Mammary epithelial cell (primary cell): ENCODE data around the gene LEFTY2.

Experiments used
- CTCF ChIP-seq, 2 donors: IDR thresholded peaks in 1 of 2; conservative IDR thresholded peaks in 1 of 2; 2 replicates each; pipeline ENCODE4 v1.5.1; 2011 to 2012; ENCODE audit warnings: inconsistent platforms in 2 of 2, low read length in 2 of 2, mild to moderate bottlenecking in 2 of 2, control low read depth in 1 of 2, low read depth in 1 of 2; ENCODE audit not compliant: insufficient read depth in 1 of 2; ENCODE audit errors: extremely low read depth in 1 of 2
- EZH2 ChIP-seq: IDR thresholded peaks from 2 replicates; pipeline ENCODE4 v1.6.1; 2012; ENCODE audit warnings: low read length, inconsistent platforms, borderline replicate concordance

GRCh38 chr1:225917101-225917500, 23.9 kb downstream of the LEFTY2 start:
- TF ChIP-seq CTCF (conservative IDR thresholded peaks at IDR 0.05 in 1 of 2, IDR thresholded peaks at IDR 0.05 in 1 of 2; ENCODE audit: extremely low read depth in 1 of 2, insufficient read depth in 1 of 2, low read depth in 1 of 2, low read length in 2 of 2) (no peak), EZH2 (no peak)
